Measurements from ENCODE around the gene ZFR. TPM values are rescaled to one million over a fixed set of nuclear protein-coding genes. Genes with fewer than 3 reads are reported as not detected.
"Not testable (repeated sequence)": the region's sequence is repeated elsewhere in the genome, so short reads cannot be mapped to it uniquely, and the experiment has no call there.

The ZFR gene
- total and polyA plus RNA-seq, 10 donors, result 25.1 to 74.5 (median 51.8) TPM

GRCh38 chr5:32436553-32437242, 7.8 kb downstream of the ZFR start:
- intact Hi-C loops (cut with DNase I; ENCODE audit: low total_unique reads), result no loop called here
- no peak for DNase-seq
- peaks cover 13 to 97% (median 61%) of the 10 kb centered on the region in 6 donors for H3K4me1 ChIP-seq
- TF ChIP-seq CTCF (IDR thresholded peaks at IDR 0.05 in 8 of 11, conservative IDR thresholded peaks at IDR 0.05 in 3 of 11), result no peak
- TF ChIP-seq POLR2A (IDR thresholded peaks at IDR 0.05), result no peak
- TF ChIP-seq POLR2AphosphoS5 (IDR thresholded peaks at IDR 0.05), result no peak
- no peaks in the 10 kb centered on the region for H3K9me3 ChIP-seq
- H3K4me3 ChIP-seq, result no peak overlapping the region
- no peak overlapping the region for H3K27ac ChIP-seq
- peaks cover 0 to 7% (median 0%) of the 10 kb centered on the region in 6 donors for H3K36me3 ChIP-seq
- WGBS, 5 donors, result 90 to 96% (median 95%) methylated on average over 4 of the region's 4 CpGs
- H3K27me3 ChIP-seq (replicated peaks in 1 of 7), result no peaks in the 10 kb centered on the region

- Histone ChIP-seq H3K4me3 (no peak overlapping the region), H3K4me1 (peaks cover 9 to 97% (median 50%) of the 10 kb centered on the region in 6 donors), H3K36me3 (peaks cover 0 to 8% (median 0%) of the 10 kb centered on the region in 6 donors), H3K9me3 (no peaks in the 10 kb centered on the region), H3K27ac (no peak overlapping the region), H3K27me3 (replicated peaks in 1 of 7) (no peaks in the 10 kb centered on the region)
- WGBS, 5 donors, result 75 to 86% (median 78%) methylated on average over 3 of the region's 3 CpGs
- intact Hi-C loops (cut with DNase I; ENCODE audit: low total_unique reads), result no loop called here
- TF ChIP-seq POLR2A (IDR thresholded peaks at IDR 0.05) (no peak), POLR2AphosphoS5 (IDR thresholded peaks at IDR 0.05) (no peak), CTCF (IDR thresholded peaks at IDR 0.05 in 8 of 11, conservative IDR thresholded peaks at IDR 0.05 in 3 of 11) (no peak)
- DNase-seq, result no peak
Observed at GRCh38 chr5:32435383-32435782, 9.2 kb downstream of the ZFR start.

GRCh38 chr5:32434221-32434620, 10.3 kb downstream of the ZFR start:
- TF ChIP-seq POLR2AphosphoS5 (IDR thresholded peaks at IDR 0.05) (no peak), POLR2A (IDR thresholded peaks at IDR 0.05) (no peak), CTCF (IDR thresholded peaks at IDR 0.05 in 8 of 11, conservative IDR thresholded peaks at IDR 0.05 in 3 of 11) (no peak)
- intact Hi-C loops (cut with DNase I; ENCODE audit: low total_unique reads), result no loop called here

GRCh38 chr5:32432633-32433032, 11.9 kb downstream of the ZFR start:
- intact Hi-C loops (cut with DNase I; ENCODE audit: low total_unique reads), result no loop called here
- Histone ChIP-seq H3K27me3 (replicated peaks in 1 of 7) (no peaks in the 10 kb centered on the region), H3K9me3 (no peaks in the 10 kb centered on the region), H3K4me3 (no peak overlapping the region), H3K36me3 (peaks cover 0 to 27% (median 8%) of the 10 kb centered on the region in 6 donors), H3K4me1 (peaks cover 4 to 84% (median 46%) of the 10 kb centered on the region in 6 donors), H3K27ac (no peak overlapping the region)
- no peak for TF ChIP-seq POLR2A (IDR thresholded peaks at IDR 0.05)
- no peak for TF ChIP-seq CTCF (IDR thresholded peaks at IDR 0.05 in 8 of 11, conservative IDR thresholded peaks at IDR 0.05 in 3 of 11)
- TF ChIP-seq POLR2AphosphoS5 (IDR thresholded peaks at IDR 0.05), result no peak
- DNase-seq, result no peak
- WGBS, 5 donors, result 76 to 82% (median 81%) methylated on average over 3 of the region's 3 CpGs

More at GRCh38 chr5:32434221-32434620, 10.3 kb downstream of the ZFR start:
- no peaks in the 10 kb centered on the region for H3K9me3 ChIP-seq
- peaks cover 4 to 97% (median 54%) of the 10 kb centered on the region in 6 donors for H3K4me1 ChIP-seq
- H3K27ac ChIP-seq, result no peak overlapping the region
- no peak overlapping the region for H3K4me3 ChIP-seq
- 31 to 92% (median 72%) methylated on average over 1 of the region's 1 CpG for WGBS, 5 donors
- H3K36me3 ChIP-seq, result peaks cover 0 to 14% (median 0%) of the 10 kb centered on the region in 6 donors
- H3K27me3 ChIP-seq (replicated peaks in 1 of 7), result no peaks in the 10 kb centered on the region
- DNase-seq, result no peak

- DNase-seq; H3K4me3 ChIP-seq; intact Hi-C loops (cut with DNase I; ENCODE audit: low total_unique reads); H3K27me3 ChIP-seq (replicated peaks in 1 of 7); H3K27ac ChIP-seq: not testable (repeated sequence)
- WGBS, 5 donors, result 89 to 97% (median 90%) methylated on average over 4 of the region's 4 CpGs
- Histone ChIP-seq H3K36me3 (peaks cover 0 to 44% (median 15%) of the 10 kb centered on the region in 6 donors), H3K9me3 (peaks cover 0 to 14% (median 13%) of the 10 kb centered on the region in 8 donors), H3K4me1 (peaks cover 4 to 67% (median 36%) of the 10 kb centered on the region in 6 donors)
Observed at GRCh38 chr5:32430825-32431224, 13.7 kb downstream of the ZFR start.

Data from spleen (tissue), 11 donors.